HFFc6 (cell line): Measurements from ENCODE around the gene CENPO. TPM values are rescaled to one million over a fixed set of nuclear protein-coding genes. Genes with fewer than 3 reads are reported as not detected.
A peak's percentile ranks its signal among the peaks of the same experiment; 100 is the strongest.

Source experiments
- DNase-seq: peaks from one replicate; pipeline ENCODE4 v3.0.0-alpha.2; 2018
- H3K27ac Mint-ChIP-seq: 2 replicates; pipeline ENCODE4 v1.8.0; 2020; ENCODE audit warnings: mild to moderate bottlenecking, mixed read lengths
- H3K27me3 Mint-ChIP-seq: 2 replicates; pipeline ENCODE4 v1.8.0; 2021; ENCODE audit warnings: mild to moderate bottlenecking, moderate library complexity, mixed read lengths; ENCODE audit not compliant: insufficient read depth
- H3K36me3 Mint-ChIP-seq: 2 replicates; pipeline ENCODE4 v1.8.0; 2021; ENCODE audit warnings: low read depth, mixed read lengths
- H3K4me1 Mint-ChIP-seq: 2 replicates; pipeline ENCODE4 v1.8.0; 2020; ENCODE audit warnings: low read depth, mixed read lengths
- H3K4me3 Mint-ChIP-seq: 2 replicates; pipeline ENCODE4 v1.8.0; 2020; ENCODE audit warnings: mild to moderate bottlenecking, moderate library complexity, mixed read lengths
- H3K9me3 Mint-ChIP-seq: 2 replicates; pipeline ENCODE4 v1.8.0; 2020; ENCODE audit warnings: mild to moderate bottlenecking, mixed read lengths
- total RNA-seq, 6 experiments: library from RNA; stranded (reverse); fragmentation: NEBNext Ultra II Directional; extraction: Animal tissue kit (Norgen Biotek cat#: 25700); gene quantifications; 2 replicates in 1 of 6; 3 replicates in 5 of 6; pipeline ENCODE4 v1.2.3, GENCODE V29; 2021
- TF ChIP-seq, protein P1 (sequence below): fragments of 200-600 bp; sonication (generic); IDR thresholded peaks from 2 replicates; pipeline ENCODE4 v1.5.0; 2021; ENCODE audit warnings: antibody characterized with exemption, mild to moderate bottlenecking

The CENPO gene
- total RNA-seq, 6 experiments from 2014 or later, result 19.1 to 28.7 (median 24.7) TPM

DNA sequence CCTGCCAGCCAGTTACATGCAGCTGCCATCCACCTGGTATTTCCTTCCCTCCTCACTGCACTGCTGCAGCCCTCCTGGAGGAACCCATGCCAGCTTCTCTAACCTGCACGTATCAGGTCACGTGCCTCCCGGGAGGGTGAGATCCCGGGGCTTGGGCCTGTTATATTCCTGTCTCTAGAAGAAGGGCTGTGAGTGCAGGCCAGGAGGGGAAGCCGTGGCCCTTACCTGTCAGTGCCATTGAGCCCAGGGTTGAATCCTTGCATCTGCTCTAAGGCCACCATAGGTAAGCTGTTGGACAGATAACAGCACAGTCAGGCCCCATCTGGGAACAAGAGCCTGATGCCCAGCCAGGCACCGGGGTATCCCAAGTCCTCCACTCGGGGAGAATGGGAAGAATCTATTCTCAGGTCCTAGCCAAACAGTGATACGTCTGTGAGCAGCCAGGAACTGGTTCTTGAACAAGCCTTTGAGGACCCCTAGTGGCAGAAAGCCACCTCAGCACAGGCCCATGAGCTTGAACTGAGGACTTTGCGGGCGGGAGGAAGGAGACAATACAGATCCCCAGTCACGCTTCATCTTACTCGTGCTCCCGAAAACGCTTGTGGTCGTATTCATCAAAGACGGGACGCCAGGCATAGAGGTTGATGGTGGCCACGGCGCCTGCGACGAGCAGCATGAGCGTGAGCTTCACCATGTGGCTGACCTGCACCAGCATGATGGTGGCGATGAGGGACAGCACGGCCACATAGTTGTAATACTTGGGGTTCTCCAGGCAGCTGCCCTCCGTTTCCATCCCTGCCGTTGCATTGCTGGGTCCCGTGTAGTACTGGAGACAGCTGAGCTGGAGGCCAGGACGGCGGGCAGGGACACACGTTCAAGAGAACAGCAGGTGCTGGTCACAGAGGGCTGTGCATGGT is 34.4 kb downstream of the CENPO start:
- peak overlapping the region; percentile 69 for H3K27ac Mint-ChIP-seq
- H3K27me3 Mint-ChIP-seq, result peaks cover 4% of the 10 kb centered on the region; the same call in 1 of the 2 replicates
- peak; percentile 79 for DNase-seq
- TF ChIP-seq, protein P1, sequence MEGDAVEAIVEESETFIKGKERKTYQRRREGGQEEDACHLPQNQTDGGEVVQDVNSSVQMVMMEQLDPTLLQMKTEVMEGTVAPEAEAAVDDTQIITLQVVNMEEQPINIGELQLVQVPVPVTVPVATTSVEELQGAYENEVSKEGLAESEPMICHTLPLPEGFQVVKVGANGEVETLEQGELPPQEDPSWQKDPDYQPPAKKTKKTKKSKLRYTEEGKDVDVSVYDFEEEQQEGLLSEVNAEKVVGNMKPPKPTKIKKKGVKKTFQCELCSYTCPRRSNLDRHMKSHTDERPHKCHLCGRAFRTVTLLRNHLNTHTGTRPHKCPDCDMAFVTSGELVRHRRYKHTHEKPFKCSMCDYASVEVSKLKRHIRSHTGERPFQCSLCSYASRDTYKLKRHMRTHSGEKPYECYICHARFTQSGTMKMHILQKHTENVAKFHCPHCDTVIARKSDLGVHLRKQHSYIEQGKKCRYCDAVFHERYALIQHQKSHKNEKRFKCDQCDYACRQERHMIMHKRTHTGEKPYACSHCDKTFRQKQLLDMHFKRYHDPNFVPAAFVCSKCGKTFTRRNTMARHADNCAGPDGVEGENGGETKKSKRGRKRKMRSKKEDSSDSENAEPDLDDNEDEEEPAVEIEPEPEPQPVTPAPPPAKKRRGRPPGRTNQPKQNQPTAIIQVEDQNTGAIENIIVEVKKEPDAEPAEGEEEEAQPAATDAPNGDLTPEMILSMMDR, result peak; percentile 93
- peaks cover 4% of the 10 kb centered on the region for H3K36me3 Mint-ChIP-seq
- no peaks in the 10 kb centered on the region for H3K9me3 Mint-ChIP-seq
- H3K4me1 Mint-ChIP-seq, result peaks cover 25% of the 10 kb centered on the region
- H3K4me3 Mint-ChIP-seq, result no peak overlapping the region

DNA sequence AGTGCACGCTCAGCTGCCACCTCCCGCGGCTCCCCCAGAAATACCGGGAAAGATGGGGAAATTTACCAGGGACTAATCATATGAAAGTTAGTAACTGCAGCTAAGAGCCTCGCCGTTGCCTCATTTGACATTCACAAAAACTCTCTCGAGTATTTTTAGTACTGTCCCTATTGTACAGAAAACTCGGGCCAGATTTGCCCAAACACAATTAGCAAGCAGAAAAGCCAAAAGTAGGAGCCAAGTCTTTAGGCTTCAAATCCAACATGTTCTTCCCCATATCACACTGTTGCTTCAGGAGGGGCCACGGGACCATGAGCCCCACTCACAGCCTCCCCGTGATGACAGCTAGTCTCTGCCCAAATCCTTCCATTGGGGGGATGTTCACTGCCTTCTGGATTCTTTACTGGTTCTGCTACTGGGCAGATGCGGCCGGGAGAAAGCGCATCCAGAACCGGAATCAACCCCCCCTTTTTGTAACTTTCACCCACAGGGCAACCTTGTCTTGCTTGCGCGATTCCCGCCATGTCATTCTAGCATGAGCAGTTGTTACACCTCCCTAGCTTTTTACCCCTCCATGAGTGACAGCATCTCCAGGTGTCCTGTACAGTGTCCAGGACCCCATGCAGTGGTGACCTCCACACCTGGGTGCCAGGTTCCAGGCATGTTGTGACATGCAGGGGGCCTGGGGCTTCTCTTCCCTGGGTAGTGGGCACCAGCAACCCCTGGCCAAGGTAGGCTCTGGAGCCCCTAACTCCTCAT is 35.2 kb downstream of the CENPO start:
- DNase-seq, result no peak
- TF ChIP-seq, protein P1, result no peak
- H3K36me3 Mint-ChIP-seq, result peaks cover 4% of the 10 kb centered on the region
- peak overlapping the region; percentile 9; the same call in 1 of the 2 replicates for H3K27ac Mint-ChIP-seq
- H3K9me3 Mint-ChIP-seq, result no peaks in the 10 kb centered on the region
- H3K4me3 Mint-ChIP-seq, result no peak overlapping the region
- H3K4me1 Mint-ChIP-seq, result peaks cover 25% of the 10 kb centered on the region
- peaks cover 4% of the 10 kb centered on the region; the same call in 1 of the 2 replicates for H3K27me3 Mint-ChIP-seq

DNA sequence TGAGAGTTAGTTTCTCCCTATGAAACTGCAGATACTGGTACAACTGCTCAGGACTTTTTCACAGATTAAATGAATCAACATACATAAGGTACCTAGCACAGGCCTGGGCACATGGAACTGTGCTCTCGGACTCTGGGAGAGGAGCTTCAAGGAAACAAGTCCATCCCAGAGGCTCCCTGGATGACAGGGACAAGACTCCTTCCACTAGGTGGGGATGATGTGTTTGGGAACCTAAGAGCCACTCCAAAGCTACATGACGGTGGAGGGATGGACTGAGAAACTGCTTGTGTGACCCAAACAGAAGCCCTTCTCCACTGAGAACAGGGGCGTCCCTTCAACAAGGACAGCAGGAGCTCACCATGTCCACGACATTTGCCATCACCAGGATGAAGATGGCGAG is 37.1 kb downstream of the CENPO start:
- no peaks in the 10 kb centered on the region for H3K9me3 Mint-ChIP-seq
- peaks cover 6% of the 10 kb centered on the region; the same call in 1 of the 2 replicates for H3K36me3 Mint-ChIP-seq
- H3K4me1 Mint-ChIP-seq, result peaks cover 30% of the 10 kb centered on the region

GRCh38 chr2:24830786-24831185 is 37.6 kb downstream of the CENPO start:
- peaks cover 1% of the 10 kb centered on the region; the same call in 1 of the 2 replicates for H3K27me3 Mint-ChIP-seq
- no peak overlapping the region for H3K27ac Mint-ChIP-seq
- peaks cover 31% of the 10 kb centered on the region for H3K4me1 Mint-ChIP-seq

More for the DNA sequence above, 37.1 kb downstream of the CENPO start:
- DNase-seq, result peak; percentile 20
- no peak overlapping the region for H3K27ac Mint-ChIP-seq
- TF ChIP-seq, protein P1, result peak; percentile 56; the same call in 1 of the 2 replicates
- H3K27me3 Mint-ChIP-seq, result peaks cover 4% of the 10 kb centered on the region; the same call in 1 of the 2 replicates
- H3K4me3 Mint-ChIP-seq, result no peak overlapping the region

More at GRCh38 chr2:24830786-24831185, 37.6 kb downstream of the CENPO start:
- H3K36me3 Mint-ChIP-seq, result peaks cover 4% of the 10 kb centered on the region; the same call in 1 of the 2 replicates
- no peak overlapping the region for H3K4me3 Mint-ChIP-seq
- H3K9me3 Mint-ChIP-seq, result no peaks in the 10 kb centered on the region
- no peak for DNase-seq
- TF ChIP-seq, protein P1, result no peak
